GM19438 (cell line): ENCODE measurements around the gene ATL1.
"Not testable (repeated sequence)": the region's sequence is repeated elsewhere in the genome, so short reads cannot be mapped to it uniquely, and the experiment has no call there.

Experiments used
- ATAC-seq: cut with Tn5 transposase; IDR thresholded peaks from one replicate; pipeline ENCODE4 v1.9.1; 2021; ENCODE audit warnings: low read depth; ENCODE audit not compliant: unreplicated experiment

Gene ATL1

DNA sequence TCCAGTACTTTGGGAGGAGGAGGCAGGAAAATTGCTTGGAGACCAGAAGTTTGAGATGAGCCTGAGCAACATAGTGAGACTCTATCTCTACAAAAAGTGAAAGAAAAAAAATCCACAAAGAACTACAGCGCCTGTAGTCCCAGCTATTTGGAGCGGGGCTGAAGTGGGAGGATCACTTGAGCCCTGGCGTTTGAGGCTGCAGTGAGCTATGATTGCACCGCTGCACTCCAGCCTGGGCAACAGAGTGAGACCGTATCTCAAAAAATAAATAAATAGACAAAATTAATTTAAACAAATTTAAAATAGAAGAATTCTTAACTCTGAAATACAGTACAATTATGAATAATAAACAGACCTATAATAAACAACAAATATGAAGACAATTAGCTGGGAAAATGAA, 40.9 kb downstream of the ATL1 start:
- ATAC-seq = no peak

DNA sequence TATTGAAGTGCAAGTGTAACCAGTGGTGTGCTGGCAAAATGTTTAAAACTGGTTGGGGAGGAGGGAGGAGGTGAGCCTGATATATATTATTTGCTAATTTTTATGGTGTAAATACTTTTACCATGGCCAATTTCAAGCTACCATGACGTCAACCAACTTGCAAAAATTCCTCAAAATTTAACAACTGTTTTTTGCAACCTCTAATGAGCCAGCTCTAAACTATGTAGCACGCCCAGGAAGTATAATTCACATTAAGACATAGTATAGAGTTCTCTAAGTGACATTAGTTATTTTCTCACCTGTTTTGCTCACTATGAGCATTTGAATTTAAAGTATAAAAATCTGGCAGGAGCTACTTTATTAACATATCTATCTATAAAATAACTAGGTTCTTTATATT, 41.4 kb downstream of the ATL1 start:
- no peak for ATAC-seq

DNA sequence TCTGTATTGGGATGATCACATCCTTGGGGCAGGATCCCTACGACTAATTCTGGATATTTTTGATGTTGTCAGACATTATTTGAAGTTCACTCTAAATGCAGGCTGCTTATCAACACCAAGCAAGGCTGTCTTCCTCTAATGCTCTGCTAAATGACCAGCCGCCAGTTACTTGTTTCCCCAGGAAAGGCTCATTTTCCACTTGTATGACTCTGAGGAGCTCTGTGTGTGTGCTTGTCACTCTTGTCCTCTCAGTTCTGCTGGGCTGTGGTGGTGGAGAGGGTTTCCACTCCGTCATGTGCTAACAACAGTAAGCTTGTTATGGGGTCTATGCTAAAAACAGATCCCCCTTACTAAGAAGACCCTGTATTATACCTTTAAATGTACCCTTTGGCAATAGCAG, 42.1 kb downstream of the ATL1 start:
- no peak for ATAC-seq

DNA sequence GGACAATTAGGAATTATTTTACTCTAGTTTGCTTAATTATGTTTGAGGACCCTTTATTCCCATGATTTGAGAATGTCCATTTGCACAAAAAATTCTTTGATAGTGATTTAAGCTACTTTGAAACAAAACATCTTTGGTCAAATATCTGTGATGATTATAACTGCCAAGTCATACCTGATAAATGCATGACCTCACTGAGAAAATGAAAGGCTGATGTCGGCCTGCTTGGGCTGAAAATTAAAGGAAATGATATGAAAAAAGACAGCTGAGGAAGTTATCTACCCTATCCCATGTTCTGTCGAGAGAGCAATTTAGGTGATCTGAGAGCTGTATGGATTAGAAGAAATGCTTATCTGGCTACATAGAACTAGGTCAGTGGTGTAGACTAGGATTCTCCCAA, 43.6 kb downstream of the ATL1 start:
- no peak for ATAC-seq

DNA sequence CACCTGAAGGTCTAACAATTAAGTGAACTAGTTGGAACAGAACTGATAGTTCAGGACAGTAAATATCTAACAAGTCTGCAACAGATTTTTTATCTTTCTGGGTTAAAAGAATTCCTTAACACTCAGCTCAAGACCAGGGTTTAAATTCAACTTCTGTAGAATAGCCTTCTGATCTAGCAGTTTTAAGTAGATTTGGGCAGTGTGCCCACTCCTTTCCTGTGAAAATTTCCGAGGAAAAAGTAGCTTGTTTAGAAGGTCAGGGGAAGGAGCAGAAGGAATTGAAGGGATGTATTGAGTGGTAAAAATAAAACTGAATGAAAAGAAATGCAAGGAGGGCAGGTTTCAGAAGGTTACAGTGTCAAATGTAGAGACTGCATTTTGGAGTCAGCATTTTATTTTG, 45.8 kb downstream of the ATL1 start:
- ATAC-seq = no peak

DNA sequence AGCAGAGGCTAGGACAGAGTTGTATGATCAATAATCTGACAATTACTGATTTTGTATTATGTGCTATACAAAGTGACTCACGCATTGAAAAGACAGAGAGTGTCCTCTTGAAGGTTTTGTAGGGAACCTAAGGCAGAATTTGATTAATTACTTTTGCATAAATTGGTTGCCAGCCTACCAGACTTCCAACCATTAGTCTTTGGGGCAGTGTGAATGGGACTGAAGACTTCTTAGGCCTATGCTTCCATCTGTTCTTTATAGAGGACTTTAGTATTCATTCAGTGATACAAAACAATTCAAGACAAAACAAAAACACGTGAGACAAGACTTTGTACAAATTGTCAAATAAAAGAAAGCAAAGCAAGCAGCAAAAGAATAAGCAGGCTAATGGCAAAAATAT, 46.5 kb downstream of the ATL1 start:
- no peak for ATAC-seq

DNA sequence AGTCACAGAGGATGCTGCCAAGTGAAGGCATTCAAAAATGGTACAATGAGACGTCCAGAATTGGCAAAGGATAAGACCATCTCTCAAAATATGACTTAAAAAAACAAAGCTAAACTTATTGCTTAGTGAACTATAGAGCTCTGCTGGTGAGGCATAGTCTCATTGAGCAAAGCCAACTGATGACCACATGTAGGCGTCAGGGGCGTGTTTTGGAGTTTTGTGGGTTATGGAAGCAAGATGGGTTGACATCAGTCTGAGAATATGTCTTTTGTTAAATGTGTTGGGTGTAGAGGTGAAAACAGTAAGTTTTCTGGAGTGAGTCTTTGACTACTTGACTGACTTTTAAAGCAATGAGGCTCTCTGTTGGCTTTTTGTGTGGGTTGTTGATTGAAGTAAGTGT, 47.2 kb downstream of the ATL1 start:
- ATAC-seq = no peak

DNA sequence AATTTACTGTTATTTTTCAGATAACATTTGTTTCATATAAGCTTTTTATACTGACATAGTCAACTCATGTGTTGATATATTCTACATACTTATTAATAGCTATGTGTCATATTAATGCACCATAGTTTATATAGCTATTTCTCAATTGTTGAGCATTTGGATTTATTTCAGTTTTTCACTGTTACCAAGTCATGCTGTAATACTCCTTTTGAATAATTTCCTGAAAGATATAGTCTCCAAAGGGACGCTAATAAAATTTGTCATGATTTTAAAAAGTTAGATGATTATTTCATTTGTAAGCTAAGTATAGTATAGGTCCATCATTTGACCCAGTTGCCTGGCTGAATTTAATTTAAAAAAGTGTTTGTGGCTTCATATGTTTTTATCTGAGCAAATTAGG, 47.8 kb downstream of the ATL1 start:
- ATAC-seq = no peak

DNA sequence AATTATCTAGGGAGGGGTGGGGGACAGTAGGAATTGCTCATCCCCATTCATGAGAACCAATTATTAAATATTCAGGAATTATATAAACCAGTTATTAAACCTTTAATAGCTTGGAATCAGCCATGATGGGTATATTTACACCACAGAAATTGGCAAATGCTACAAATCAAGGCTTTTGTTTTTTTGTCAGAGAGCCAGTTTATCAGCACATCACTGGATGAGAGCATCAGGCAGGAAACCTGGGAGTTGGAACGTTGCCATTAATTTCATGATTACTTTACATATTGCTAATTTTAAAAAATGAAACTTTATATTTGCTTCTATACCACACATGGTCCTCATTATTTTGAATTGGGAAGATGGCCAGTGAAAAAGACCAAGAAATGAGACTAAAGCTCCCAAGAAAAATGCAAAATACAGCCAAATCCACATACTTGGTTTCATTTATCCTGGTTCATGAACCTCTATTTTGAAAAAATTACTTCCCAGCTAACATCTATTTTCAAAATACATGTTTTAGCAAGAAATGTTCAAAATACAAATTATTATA, 48.4 kb downstream of the ATL1 start:
- no peak for ATAC-seq

DNA sequence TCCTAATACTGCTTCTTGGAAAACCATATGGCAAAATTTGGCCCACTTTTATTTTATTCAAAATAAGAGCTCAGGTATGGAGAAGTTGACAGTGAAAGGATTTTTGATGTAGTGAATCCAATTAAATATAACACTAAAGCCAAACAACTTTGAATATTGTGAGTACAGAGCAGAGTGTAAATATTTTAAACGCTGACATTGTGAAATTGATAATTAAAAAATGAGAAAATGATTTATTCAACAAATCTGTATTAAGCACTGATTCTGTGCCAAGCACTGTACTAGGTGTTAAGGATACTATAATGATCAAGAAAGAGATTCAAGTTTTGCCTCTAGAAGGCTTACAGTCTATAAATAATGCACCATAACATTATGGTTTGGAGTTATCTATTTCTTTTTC, 50.5 kb downstream of the ATL1 start:
- no peak for ATAC-seq

DNA sequence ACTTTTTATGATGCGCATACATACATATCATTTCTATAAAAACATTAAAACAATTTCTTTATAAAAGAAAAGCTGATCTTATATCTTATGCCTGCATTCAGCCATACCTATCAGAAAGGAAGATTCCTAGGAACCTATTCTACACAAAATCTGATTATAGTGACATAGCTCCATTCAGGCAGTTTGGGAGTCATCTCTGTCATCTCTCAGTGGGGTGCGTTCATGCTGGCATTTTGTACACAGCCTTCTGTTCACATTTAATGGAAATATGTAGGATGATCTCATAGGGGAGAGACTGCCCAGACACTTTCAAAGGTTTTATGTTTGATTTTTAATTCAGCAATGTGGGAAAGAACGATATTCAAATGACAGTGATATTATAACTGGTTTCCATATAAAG, 52.9 kb downstream of the ATL1 start:
- no peak for ATAC-seq

DNA sequence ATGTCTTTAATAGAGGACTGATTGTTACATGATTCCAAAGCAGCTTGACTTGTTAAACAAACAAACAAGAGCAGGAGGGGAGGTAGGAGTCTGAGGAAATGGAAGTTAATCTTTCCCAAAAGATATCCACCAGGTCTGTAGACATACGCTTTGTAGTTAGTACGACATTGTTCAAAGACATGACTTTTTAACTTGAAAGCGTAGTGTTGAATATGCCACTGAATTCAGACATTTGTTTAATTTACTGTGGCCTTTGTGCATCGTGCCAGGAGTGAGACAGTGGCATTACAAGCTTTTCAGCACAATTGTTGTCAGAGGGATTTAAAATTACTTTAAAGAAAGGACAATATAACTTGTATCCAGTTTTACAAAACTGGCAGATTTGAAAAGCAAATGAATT, 55.1 kb downstream of the ATL1 start:
- ATAC-seq = no peak

DNA sequence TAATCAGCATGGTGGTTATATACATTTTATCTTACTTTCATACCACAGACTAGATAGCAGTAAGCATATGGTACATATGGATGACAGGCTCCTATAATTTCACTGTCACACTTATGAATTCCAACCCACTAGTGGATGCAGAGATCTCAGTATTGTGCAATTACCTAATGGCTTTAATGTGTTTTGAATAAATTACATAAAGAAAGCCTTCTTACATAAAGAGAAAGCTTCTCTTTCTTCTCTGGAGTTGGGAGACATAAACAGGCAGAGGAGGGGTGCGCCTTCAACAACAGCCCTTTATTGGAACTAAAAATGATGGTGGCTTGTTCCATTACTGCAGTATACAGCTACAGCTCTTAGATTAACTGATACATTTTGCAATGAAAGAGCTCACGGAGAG, 55.6 kb downstream of the ATL1 start:
- ATAC-seq = no peak

DNA sequence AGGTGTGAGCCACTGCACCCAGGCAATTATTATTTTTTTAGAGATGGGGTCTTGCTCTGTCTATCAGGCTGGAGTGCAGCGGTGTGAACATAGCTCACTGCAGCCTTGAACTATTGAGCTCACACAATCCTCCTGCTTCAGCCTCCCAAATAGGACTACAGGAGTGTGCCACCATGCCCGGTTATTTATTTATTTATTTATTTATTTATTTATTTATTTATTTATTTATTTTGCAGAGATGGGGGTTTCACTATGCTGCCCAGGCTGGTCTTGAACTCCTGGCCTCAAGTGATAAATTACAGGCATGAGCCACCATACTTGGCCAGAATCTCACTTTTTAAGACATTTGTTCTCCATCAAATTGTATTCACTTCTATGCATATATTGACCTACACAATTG, 56.3 kb downstream of the ATL1 start:
- ATAC-seq = no peak

DNA sequence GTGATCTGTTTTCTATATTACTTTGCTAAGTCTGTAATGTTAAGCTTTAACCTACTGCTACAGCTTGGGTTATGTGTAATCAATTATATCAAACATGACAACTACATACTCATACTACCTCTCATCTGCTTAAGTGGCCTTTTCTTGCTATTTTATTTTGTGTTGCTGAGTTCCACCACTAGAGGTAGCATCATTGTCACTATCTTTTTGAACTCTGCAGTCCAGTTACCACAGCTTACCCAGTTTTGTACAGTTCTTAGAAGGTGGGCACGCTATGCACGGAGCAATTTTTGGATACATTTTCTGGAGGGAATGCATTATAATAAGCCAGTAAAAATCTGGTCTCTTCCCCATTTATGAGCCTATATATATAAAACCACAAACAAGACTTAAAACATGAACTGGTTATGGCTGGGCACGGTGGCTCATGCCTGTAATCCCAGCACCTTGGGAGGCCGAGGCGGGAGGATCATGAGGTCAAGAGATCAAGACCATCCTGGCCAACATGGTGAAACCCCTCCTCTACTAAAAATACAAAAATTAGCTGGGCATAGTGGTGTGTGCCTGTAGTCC, 59.7 kb downstream of the ATL1 start:
- ATAC-seq = no peak

DNA sequence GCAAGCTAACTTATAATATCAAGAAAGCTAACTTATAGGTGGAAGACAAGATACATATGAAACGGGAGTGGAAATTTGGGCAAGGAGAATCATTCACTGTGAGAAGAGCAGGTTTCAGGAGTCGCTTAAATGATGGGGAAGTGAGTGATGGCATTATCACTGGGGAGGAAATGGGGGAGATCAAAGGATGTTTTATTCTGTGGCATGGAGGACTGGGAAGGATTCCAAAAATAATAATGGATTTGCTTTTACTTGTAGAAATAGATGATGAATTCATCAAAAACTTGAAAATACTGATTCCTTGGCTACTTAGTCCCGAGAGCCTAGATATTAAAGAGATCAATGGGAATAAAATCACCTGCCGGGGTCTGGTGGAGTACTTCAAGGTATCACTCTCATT, 60.4 kb downstream of the ATL1 start:
- ATAC-seq = no peak

DNA sequence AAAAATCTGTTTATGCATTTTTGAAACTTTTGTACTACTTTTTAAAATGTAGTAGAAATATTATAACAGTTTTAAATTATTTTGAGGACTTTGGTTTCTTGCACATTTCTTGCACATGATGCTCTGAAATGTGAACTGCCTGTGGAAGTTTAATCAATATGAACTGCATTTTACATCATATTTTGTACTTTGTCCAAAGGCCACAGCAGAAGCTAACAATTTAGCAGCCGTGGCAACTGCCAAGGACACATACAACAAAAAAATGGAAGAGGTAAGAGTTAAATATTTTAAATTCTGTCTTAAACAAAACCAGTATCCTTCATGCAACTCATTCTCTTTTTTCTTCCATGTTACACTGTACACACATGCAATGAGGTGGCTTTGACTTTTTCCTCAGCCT, 63.0 kb downstream of the ATL1 start:
- no peak for ATAC-seq

DNA sequence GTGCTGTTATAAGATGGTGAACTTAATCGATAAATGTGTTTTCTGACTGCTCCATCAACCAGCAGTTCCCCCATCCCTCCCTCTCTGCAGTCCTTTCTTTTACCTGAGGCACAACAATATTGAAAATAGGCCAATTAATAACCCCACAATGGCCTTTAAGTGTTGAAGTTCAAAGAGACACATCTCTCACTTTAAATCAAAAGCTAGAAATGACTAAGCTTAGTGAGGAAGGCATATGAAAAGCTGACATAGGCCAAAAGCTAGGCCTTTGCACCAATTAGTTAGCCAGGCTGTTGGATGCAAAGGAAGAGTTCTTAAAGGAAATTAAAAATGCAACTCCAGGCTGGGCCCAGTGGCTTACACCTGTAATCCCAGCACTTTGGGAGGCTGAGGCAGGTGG, 64.5 kb downstream of the ATL1 start:
- ATAC-seq = no peak

DNA sequence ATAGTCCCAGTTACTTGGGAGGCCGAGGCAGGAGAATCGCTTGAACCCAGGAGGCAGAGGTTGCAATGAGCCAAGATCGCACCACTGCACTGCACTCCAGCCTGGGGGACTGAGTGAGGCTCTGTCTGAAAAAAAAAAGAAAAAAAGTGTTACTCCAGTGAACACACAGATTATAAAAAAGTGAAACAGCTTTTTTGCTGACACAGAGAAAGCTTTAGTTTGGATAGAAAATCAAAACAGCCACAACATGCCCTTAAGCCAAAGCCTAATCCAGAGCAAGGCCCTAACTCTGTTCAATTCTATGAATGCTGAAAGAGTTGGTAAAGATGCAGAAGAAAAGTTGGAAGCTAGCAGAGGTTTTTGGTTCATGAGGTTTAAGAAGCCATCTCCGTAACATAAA, 65.0 kb downstream of the ATL1 start:
- ATAC-seq = not testable (repeated sequence)

DNA sequence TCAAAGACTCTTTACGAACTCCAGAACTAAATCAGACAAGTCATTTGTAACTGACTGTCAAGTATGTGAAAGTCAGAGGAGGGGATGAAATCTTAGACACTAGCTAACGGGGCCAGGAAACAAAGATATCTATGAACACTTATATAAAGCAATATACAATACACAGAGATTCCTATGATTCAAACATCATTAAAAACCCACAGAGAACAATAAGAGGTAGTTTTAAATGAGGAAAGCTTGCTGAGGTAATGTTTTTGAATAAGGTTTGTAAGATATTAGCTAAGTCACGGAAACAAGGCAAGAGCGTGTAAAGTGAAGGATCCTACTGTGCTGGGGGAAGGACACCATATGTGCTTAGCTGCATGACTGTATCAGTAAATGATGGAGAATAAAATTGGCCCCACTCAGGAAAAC, 71.5 kb downstream of the ATL1 start:
- no peak for ATAC-seq

DNA sequence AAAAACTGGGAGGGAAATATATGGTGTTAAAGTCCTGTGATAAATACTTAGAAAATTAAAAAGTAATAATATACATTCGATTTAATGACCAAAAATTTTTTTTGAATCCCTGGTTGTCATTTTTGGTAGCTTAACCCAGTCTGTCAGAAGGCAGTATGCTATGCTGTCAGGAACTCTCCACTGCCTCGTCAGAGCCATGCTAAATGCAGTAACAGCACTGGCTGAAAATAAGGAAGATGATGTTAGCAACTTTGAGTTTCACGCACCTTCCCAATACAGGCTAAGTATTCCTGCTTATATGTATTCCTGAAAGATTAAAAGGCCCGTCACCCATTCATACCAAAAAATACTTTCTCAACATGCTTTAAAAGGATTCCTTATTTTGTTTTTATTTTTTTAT, 74.0 kb downstream of the ATL1 start:
- no peak for ATAC-seq

DNA sequence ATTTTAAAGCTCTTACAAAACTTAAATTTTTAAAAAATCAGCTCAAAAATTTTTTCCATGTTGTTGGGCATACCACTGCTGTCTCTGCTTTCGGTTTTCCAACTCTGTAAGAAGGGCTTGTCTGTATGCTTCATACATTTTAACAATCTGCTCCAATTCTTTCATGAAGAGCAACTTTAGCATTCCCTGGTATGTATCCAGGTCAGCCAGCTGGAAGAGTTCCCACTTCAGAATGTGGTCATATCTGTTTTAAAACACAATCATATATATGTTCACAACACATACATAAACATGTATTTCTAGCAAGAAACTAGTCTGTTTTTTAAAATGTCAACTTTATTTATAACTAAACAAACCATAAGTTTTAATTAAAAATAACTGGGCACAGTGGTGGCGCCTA, 75.2 kb downstream of the ATL1 start:
- ATAC-seq = no peak

DNA sequence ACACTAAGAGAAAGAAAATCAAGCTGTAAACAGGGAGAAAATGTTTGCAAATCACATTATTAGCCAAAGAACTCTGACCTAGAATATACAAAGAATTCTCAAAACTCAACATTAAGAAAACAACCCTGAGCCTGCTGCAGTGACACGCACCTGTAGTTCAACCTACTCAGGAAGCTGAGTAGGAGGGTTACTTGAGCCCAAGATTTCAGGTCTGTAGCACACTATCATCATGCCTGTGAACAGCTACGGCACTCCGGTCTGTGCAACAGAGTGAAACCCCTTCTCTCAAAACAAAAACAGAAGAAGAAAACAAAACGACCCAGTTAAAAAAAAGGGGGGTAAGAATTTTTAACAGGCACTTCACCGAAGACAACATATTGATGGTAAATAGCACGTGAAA, 87.3 kb downstream of the ATL1 start:
- ATAC-seq = peak; percentile 86
